Uterus (tissue), 4 donors: ENCODE data around the gene C1orf198. TPM values are rescaled to one million over a fixed set of nuclear protein-coding genes. Genes with fewer than 3 reads are reported as not detected.

Experiments
- DNase-seq, 2 donors: peaks; one replicate each; pipeline ENCODE4 v3.0.0-alpha.2; 2019 to 2020
- H3K27ac ChIP-seq, 2 donors: fragments of 200-600 bp; sonication (generic); 1 replicate in 1 of 2; 2 replicates in 1 of 2; pipeline ENCODE4 v1.5.1; 2016 to 2018
- H3K27me3 ChIP-seq, 2 donors: fragments of 200-600 bp; sonication (generic); one replicate each; pipeline ENCODE4 v1.5.1; 2018 to 2019; ENCODE audit warnings: control low read depth in 1 of 2
- H3K36me3 ChIP-seq, 2 donors: fragments of 200-600 bp; sonication (generic); one replicate each; pipeline ENCODE4 v1.5.1; 2019; ENCODE audit warnings: control low read depth in 1 of 2
- H3K4me1 ChIP-seq, 2 donors: fragments of 200-600 bp; sonication (generic); one replicate each; pipeline ENCODE4 v1.5.1; 2018 to 2019; ENCODE audit warnings: control low read depth in 1 of 2
- H3K4me3 ChIP-seq, 2 donors: fragments of 200-600 bp; sonication (generic); 1 replicate in 1 of 2; 2 replicates in 1 of 2; pipeline ENCODE4 v1.5.1; 2018 to 2019; ENCODE audit warnings: mild to moderate bottlenecking in 1 of 2
- H3K9me3 ChIP-seq, 2 donors: fragments of 200-600 bp; sonication (generic); one replicate each; pipeline ENCODE4 v1.5.1; 2019; ENCODE audit warnings: control low read depth in 1 of 2
- CTCF ChIP-seq, 4 experiments: fragments of 200-600 bp in 2 of 4; fragments of 450-650 bp in 2 of 4; sonication (generic) in 2 of 4; IDR thresholded peaks; one replicate each; pipeline ENCODE4 v1.5.1; 2016 to 2019; ENCODE audit warnings: antibody characterized with exemption in 4 of 4, mild to moderate bottlenecking in 2 of 4, moderate library complexity in 1 of 4
- POLR2A ChIP-seq, 2 donors: fragments of 450-650 bp; IDR thresholded peaks; one replicate each; pipeline ENCODE4 v1.6.1; 2016; ENCODE audit warnings: antibody characterized with exemption in 2 of 2, mild to moderate bottlenecking in 1 of 2, moderate library complexity in 1 of 2
- intact Hi-C: fragments of 100-400 bp; cut with DNase I; formaldehyde crosslinking; loops from one replicate; pipeline ENCODE4 v1.15.1; 2023; ENCODE audit warnings: low total_unique reads
- total RNA-seq, 4 donors: library from RNA; depleted of rRNA in 3 of 4; stranded (reverse); fragments of >200 nt in 3 of 4; gene quantifications; one replicate each; pipeline versions ENCODE4 v1.1.0 to v1.2.4, GENCODE V29; 2014 to 2023
- donor health status: DM: yes; HTN: yes; CAD: no.

Gene C1orf198
- total RNA-seq, 4 donors from 2014 or later, result 41.0 to 80.0 (median 60.8) TPM

DNA sequence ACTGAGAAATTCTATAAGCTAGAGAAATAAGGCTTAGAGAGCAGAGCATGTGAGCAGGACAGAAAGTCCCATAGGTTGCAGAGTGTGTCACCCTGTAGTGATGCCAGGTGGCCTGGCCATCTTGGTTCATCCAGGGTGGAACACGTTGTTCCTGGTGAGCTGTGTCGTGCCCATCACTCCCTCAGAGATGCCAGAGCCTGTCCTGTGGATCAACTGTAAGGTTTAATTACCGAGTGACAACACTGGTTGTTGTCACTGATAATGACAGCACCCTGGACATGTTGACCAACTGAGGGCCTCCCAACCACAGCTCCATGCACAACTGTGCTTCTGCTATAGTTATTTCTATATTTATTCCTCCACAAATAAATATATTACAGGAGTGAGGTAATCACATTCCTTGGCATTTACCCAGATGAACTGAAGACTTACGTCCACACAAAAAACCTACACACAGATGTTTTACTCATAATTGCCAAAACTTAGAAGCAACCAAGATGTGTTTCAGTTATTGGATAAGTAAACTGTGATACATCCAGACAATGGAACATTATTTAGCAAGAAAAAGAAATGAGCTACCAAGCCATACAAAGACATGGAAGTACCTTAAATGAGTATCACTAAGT is 6.2 kb downstream of the C1orf198 start:
- DNase-seq, result no peak
- no peak for TF ChIP-seq CTCF (IDR thresholded peaks at IDR 0.05)
- no peak for TF ChIP-seq POLR2A (IDR thresholded peaks at IDR 0.05)
- intact Hi-C loops, result no loop called here
- Histone ChIP-seq H3K4me1 (peaks cover 0 to 33% of the 10 kb centered on the region in 2 donors), H3K27me3 (no peaks in the 10 kb centered on the region), H3K36me3 (no peaks in the 10 kb centered on the region), H3K4me3 (no peak overlapping the region), H3K9me3 (no peaks in the 10 kb centered on the region), H3K27ac (no peak overlapping the region)

DNA sequence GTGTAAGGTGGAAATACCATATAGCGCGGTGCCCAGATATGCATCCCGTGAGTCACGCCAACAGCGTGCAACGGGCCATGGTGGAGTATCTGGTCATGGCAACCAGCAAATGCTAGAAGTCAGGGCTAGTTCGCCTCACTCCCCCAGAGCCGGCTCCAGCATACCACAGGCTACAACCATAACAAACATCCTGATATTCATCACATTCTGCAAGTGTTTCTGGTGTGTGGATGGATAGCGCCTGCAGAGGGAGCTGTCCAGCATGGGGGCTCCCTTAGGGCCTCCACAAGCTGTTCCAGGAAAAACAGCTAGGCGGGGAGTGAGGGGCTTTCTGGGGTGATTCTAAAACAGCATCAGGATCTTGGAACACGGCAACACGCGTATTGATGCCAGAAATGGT is 6.8 kb downstream of the C1orf198 start:
- no peaks in the 10 kb centered on the region for H3K9me3 ChIP-seq
- H3K27me3 ChIP-seq, result no peaks in the 10 kb centered on the region
- no peak for DNase-seq
- no peak for TF ChIP-seq CTCF (IDR thresholded peaks at IDR 0.05)
- H3K27ac ChIP-seq, result no peak overlapping the region
- H3K4me3 ChIP-seq, result no peak overlapping the region
- H3K36me3 ChIP-seq, result no peaks in the 10 kb centered on the region
- peaks cover 0 to 33% of the 10 kb centered on the region in 2 donors for H3K4me1 ChIP-seq
- intact Hi-C loops, result no loop called here

GRCh38 chr1:230860617-230861384 is 7.5 kb downstream of the C1orf198 start:
- no peak overlapping the region for H3K27ac ChIP-seq

DNA sequence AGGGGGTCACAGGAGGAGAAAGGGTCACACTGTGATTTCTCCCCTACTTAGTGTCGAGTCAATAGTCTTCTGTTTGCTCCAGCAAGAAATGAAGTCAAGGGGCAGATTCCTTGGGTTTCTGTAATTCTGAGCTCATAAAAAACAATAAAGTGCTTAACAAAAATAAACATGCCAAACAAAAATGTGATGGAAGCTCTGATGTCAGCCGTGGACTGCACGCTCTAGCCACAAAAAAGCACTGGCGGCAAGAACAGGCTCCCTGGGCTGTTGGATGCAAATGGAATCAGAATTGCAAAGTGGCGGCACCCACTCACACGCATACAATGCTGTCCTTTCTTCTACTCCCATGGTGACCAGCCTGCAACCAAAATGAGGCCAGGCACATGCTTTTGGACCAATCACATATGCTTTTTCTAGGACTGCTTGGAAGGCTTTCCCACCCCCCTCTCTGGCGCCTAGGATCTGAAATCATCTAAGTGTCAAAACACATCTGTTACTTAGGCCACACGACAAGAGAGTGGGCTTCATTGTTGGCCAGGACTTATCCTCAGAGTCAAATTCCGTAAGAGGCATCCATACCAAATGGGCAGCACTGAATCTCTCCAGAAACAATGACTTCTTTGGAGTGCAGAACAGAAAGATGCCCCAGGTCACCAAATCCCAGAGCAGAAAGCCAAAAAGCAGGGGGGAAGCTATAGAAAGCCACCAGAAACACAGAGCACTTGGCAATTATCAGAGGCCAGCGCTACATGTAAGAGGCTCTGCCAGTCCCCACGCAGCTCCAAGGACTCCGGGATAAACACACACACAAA is 9.2 kb downstream of the C1orf198 start:
- no peak overlapping the region for H3K4me3 ChIP-seq
- peak overlapping the region in 1 of 2 donors; percentile 23 for H3K27ac ChIP-seq
- H3K4me1 ChIP-seq, result peaks cover 0 to 16% of the 10 kb centered on the region in 2 donors
- intact Hi-C loops, result no loop called here
- H3K27me3 ChIP-seq, result no peaks in the 10 kb centered on the region
- no peak for DNase-seq
- H3K36me3 ChIP-seq, result no peaks in the 10 kb centered on the region
- no peaks in the 10 kb centered on the region for H3K9me3 ChIP-seq
- TF ChIP-seq CTCF (IDR thresholded peaks at IDR 0.05), result no peak

More at GRCh38 chr1:230860617-230861384, 7.5 kb downstream of the C1orf198 start:
- Histone ChIP-seq H3K9me3 (no peaks in the 10 kb centered on the region), H3K36me3 (no peaks in the 10 kb centered on the region), H3K4me1 (peaks cover 0 to 31% of the 10 kb centered on the region in 2 donors), H3K4me3 (no peak overlapping the region), H3K27me3 (no peaks in the 10 kb centered on the region)
- no peak for TF ChIP-seq CTCF (IDR thresholded peaks at IDR 0.05)
- TF ChIP-seq POLR2A (IDR thresholded peaks at IDR 0.05), result no peak
- DNase-seq, result no peak
- intact Hi-C loops, result no loop called here
